ENCODE results near the gene SCG5. TPM values are rescaled to one million over a fixed set of nuclear protein-coding genes. Genes with fewer than 3 reads are reported as not detected.

The SCG5 gene
- total and polyA plus RNA-seq, 10 of the 15 experiments (the other 5 are each of a cell fraction or from before 2014, with no cell fraction given), result 0.13 to 0.62 (median 0.48) TPM

- CTCF ChIA-PET, result no interaction called here
- in situ Hi-C loops (cut with MboI) (no loop called here), intact Hi-C loops (cut with micrococcal nuclease; ENCODE audit: unreplicated experiment) (loop anchor here (10.0 kb wide), 2 partner anchors 55 kb away; no protein-coding TSS in a partner anchor)
- H3K4me1 ChIP-seq (ENCODE audit: control insufficient read depth, insufficient read depth, low read length), result no peaks in the 10 kb centered on the region
- WGBS (ENCODE audit: insufficient coverage, insufficient replicate concordance, low lambda C conversion rate, missing lambda C conversion rate), result 0% methylated on average over 1 of the region's 1 CpG
- peaks cover 0 to 1% of the 10 kb centered on the region in 2 experiments; a peak in 1 of 4 replicates for H3K27me3 ChIP-seq (replicated peaks in 1 of 2; ENCODE audit: control insufficient read depth in 2 of 2, insufficient read depth in 2 of 2, low read length in 1 of 2)
- DNase-seq (ENCODE audit: low read depth, low spot score), result no peak
- no peaks in the 10 kb centered on the region for H3K9me3 ChIP-seq (replicated peaks; ENCODE audit: control insufficient read depth, insufficient read depth, low read length)
- no peak for ATAC-seq
- SMC1A ChIA-PET (ENCODE audit: uncharacterized antibody, unreplicated experiment), result no interaction called here
- TF ChIP-seq RCOR1 (conservative IDR thresholded peaks at IDR 0.05; ENCODE audit: low read depth, low read length) (no peak), MTA3 (IDR thresholded peaks at IDR 0.05; ENCODE audit: borderline replicate concordance, low read length) (no peak), CHD2 (IDR thresholded peaks at IDR 0.05; ENCODE audit: borderline replicate concordance, low read depth, low read length) (no peak), CBX3 (IDR thresholded peaks at IDR 0.05; ENCODE audit: borderline replicate concordance, low read depth) (no peak), MEF2A (IDR thresholded peaks at IDR 0.05; ENCODE audit: insufficient read depth, low read depth, low read length) (no peak), HCFC1 (IDR thresholded peaks at IDR 0.05; ENCODE audit: low read length) (no peak)
- no peaks in the 10 kb centered on the region for H3K36me3 ChIP-seq (ENCODE audit: control insufficient read depth in 2 of 2, insufficient read depth in 2 of 2, low read length in 1 of 2)
- H3K4me2 ChIP-seq (ENCODE audit: control insufficient read depth, insufficient read depth), result no peak overlapping the region
- no peak overlapping the region for H2AFZ ChIP-seq (ENCODE audit: control insufficient read depth, low read depth, low read length)
- POLR2A ChIA-PET, result no interaction called here
- no peak for FAIRE-seq
- RAD21 ChIA-PET (ENCODE audit: unreplicated experiment), result no interaction called here
- no peaks in the 10 kb centered on the region for H3K79me2 ChIP-seq (ENCODE audit: control insufficient read depth, insufficient read depth, low read length)
- H3K27ac ChIP-seq (ENCODE audit: control insufficient read depth, insufficient read depth), result no peak overlapping the region
- no peak overlapping the region for H3K9ac ChIP-seq (ENCODE audit: control insufficient read depth, insufficient read depth, low read length)
- H3K4me3 ChIP-seq, result no peak overlapping the region
- no peaks in the 10 kb centered on the region for H4K20me1 ChIP-seq (ENCODE audit: control insufficient read depth, insufficient read depth)
- no TSS peak for BruUV-seq (replicated peaks)
These were observed 98.1 kb downstream of the SCG5 start for GRCh38 chr15:32739522-32740063.

- RAD21 ChIA-PET (ENCODE audit: unreplicated experiment), result no interaction called here
- intact Hi-C loops (cut with micrococcal nuclease; ENCODE audit: unreplicated experiment) (loop anchor here (10.0 kb wide), 2 partner anchors 51 to 59 kb away; no protein-coding TSS in a partner anchor), in situ Hi-C loops (cut with MboI) (no loop called here)
- H3K4me1 ChIP-seq (ENCODE audit: control insufficient read depth, insufficient read depth, low read length), result no peaks in the 10 kb centered on the region
- no peaks in the 10 kb centered on the region for H3K9me3 ChIP-seq (replicated peaks; ENCODE audit: control insufficient read depth, insufficient read depth, low read length)
- FAIRE-seq, result no peak
- H3K27ac ChIP-seq (ENCODE audit: control insufficient read depth, insufficient read depth), result no peak overlapping the region
- SMC1A ChIA-PET (ENCODE audit: uncharacterized antibody, unreplicated experiment), result interaction anchor here (0.6 to 0.8 kb wide), 2 partner anchors 9 to 62 kb away, joined by 3 to 5 read pairs; no protein-coding TSS in a partner anchor
- no peak overlapping the region for H3K9ac ChIP-seq (ENCODE audit: control insufficient read depth, insufficient read depth, low read length)
- 21% methylated on average over 5 of the region's 5 CpGs for WGBS (ENCODE audit: insufficient coverage, insufficient replicate concordance, low lambda C conversion rate, missing lambda C conversion rate)
- no peak overlapping the region for H3K4me2 ChIP-seq (ENCODE audit: control insufficient read depth, insufficient read depth)
- no peak for DNase-seq (ENCODE audit: low read depth, low spot score)
- no TSS peak for BruUV-seq (replicated peaks)
- H2AFZ ChIP-seq (ENCODE audit: control insufficient read depth, low read depth, low read length), result no peak overlapping the region
- H3K4me3 ChIP-seq, result no peak overlapping the region
- no peaks in the 10 kb centered on the region for H3K36me3 ChIP-seq (ENCODE audit: control insufficient read depth in 2 of 2, insufficient read depth in 2 of 2, low read length in 1 of 2)
- ATAC-seq, result no peak
- H3K79me2 ChIP-seq (ENCODE audit: control insufficient read depth, insufficient read depth, low read length), result no peaks in the 10 kb centered on the region
- CTCF ChIA-PET, result interaction anchor here (1.6 kb wide), 1 partner anchor 20 kb away, joined by 3 read pairs; no protein-coding TSS in a partner anchor
- H4K20me1 ChIP-seq (ENCODE audit: control insufficient read depth, insufficient read depth), result no peaks in the 10 kb centered on the region
- no peaks in the 10 kb centered on the region; a peak in 1 of 4 replicates for H3K27me3 ChIP-seq (replicated peaks in 1 of 2; ENCODE audit: control insufficient read depth in 2 of 2, insufficient read depth in 2 of 2, low read length in 1 of 2)
- POLR2A ChIA-PET, result no interaction called here
- TF ChIP-seq HDAC6 (IDR thresholded peaks at IDR 0.05; ENCODE audit: unreplicated experiment) (no peak), GATAD2B (conservative IDR thresholded peaks at IDR 0.05; ENCODE audit: low read depth) (no peak), POLR2A (IDR thresholded peaks at IDR 0.05; ENCODE audit: low read depth, low read length) (no peak), RAD21 (IDR thresholded peaks at IDR 0.05; ENCODE audit: insufficient read depth, low read depth, low read length) (no peak), SREBF2 (IDR thresholded peaks at IDR 0.05; ENCODE audit: low read length) (no peak), PAX5 (IDR thresholded peaks at IDR 0.05; ENCODE audit: borderline replicate concordance, low read depth, low read length) (no peak), RBBP5 (conservative IDR thresholded peaks at IDR 0.05) (no peak), RELA (IDR thresholded peaks at IDR 0.05; ENCODE audit: borderline replicate concordance, partially characterized antibody) (no peak), TCF7 (IDR thresholded peaks at IDR 0.05; ENCODE audit: borderline replicate concordance) (no peak)
These were observed 102.1 kb downstream of the SCG5 start for GRCh38 chr15:32743411-32744140.
